Liver (tissue), 9 donors: ENCODE measurements around the gene ZFYVE9. TPM values are rescaled to one million over a fixed set of nuclear protein-coding genes. Genes with fewer than 3 reads are reported as not detected.

Experiments used
- DNase-seq: peaks from one replicate; pipeline ENCODE4 v3.0.0-alpha.2; 2017; ENCODE audit warnings: low spot score
- H3K27ac ChIP-seq, 2 donors: one replicate each; pipeline ENCODE4 v1.7.0; 2013; ENCODE audit warnings: inconsistent platforms in 2 of 2, low read length in 2 of 2, control low read depth in 1 of 2, low read depth in 1 of 2, mild to moderate bottlenecking in 1 of 2
- H3K27me3 ChIP-seq, 4 donors: one replicate each; pipeline versions ENCODE4 v1.6.1 to v1.7.0; 2013; ENCODE audit warnings: low read length in 3 of 4, inconsistent platforms in 1 of 4, mild to moderate bottlenecking in 1 of 4, moderate library complexity in 1 of 4; ENCODE audit not compliant: control insufficient read depth in 4 of 4, insufficient read depth in 4 of 4
- H3K36me3 ChIP-seq, 4 donors: one replicate each; pipeline versions ENCODE4 v1.6.1 to v1.7.0; 2013; ENCODE audit warnings: low read length in 3 of 4, mild to moderate bottlenecking in 3 of 4, low read depth in 1 of 4, moderate library complexity in 1 of 4; ENCODE audit not compliant: control insufficient read depth in 4 of 4, insufficient read depth in 3 of 4
- H3K4me1 ChIP-seq, 4 donors: one replicate each; pipeline versions ENCODE4 v1.6.1 to v1.7.0; 2013; ENCODE audit warnings: low read length in 3 of 4, mild to moderate bottlenecking in 3 of 4, moderate library complexity in 1 of 4; ENCODE audit not compliant: control insufficient read depth in 4 of 4, insufficient read depth in 4 of 4
- H3K4me3 ChIP-seq, 3 donors: one replicate each; pipeline versions ENCODE4 v1.6.1 to v1.7.0; 2013; ENCODE audit warnings: low read length in 3 of 3, control low read depth in 1 of 3, low read depth in 1 of 3, mild to moderate bottlenecking in 1 of 3
- H3K9ac ChIP-seq, 2 donors: one replicate each; pipeline ENCODE4 v1.7.0; 2013; ENCODE audit warnings: low read length in 2 of 2, mild to moderate bottlenecking in 2 of 2, moderate library complexity in 2 of 2, control low read depth in 1 of 2, low read depth in 1 of 2
- H3K9me3 ChIP-seq, 4 donors: one replicate each; pipeline versions ENCODE4 v1.6.1 to v1.7.0; 2013; ENCODE audit warnings: low read length in 3 of 4; ENCODE audit not compliant: control insufficient read depth in 4 of 4
- ATF3 ChIP-seq: IDR thresholded peaks from 2 replicates; pipeline ENCODE4 v1.6.1; 2016; ENCODE audit warnings: antibody characterized with exemption
- CTCF ChIP-seq: fragments of 150-350 bp; IDR thresholded peaks from 2 replicates; pipeline ENCODE4 v1.5.1; 2017; ENCODE audit warnings: improper control_type of control experiment, low read depth, low read length; ENCODE audit not compliant: missing input control
- FOXA1 ChIP-seq: IDR thresholded peaks from 2 replicates; pipeline ENCODE4 v1.6.1; 2016; ENCODE audit warnings: antibody characterized with exemption
- FOXA2 ChIP-seq: IDR thresholded peaks from 2 replicates; pipeline ENCODE4 v1.6.1; 2016; ENCODE audit warnings: antibody characterized with exemption
- GABPA ChIP-seq, 2 donors: IDR thresholded peaks in 1 of 2; conservative IDR thresholded peaks in 1 of 2; 2 replicates each; pipeline ENCODE4 v1.6.1; 2016; ENCODE audit warnings: antibody characterized with exemption in 2 of 2, mild to moderate bottlenecking in 1 of 2, moderate library complexity in 1 of 2
- HNF4A ChIP-seq, 2 donors: conservative IDR thresholded peaks; 2 replicates each; pipeline ENCODE4 v1.6.1; 2016; ENCODE audit warnings: antibody characterized with exemption in 2 of 2, mild to moderate bottlenecking in 2 of 2
- HNF4G ChIP-seq: IDR thresholded peaks from 2 replicates; pipeline ENCODE4 v1.6.1; 2016; ENCODE audit warnings: antibody characterized with exemption
- JUND ChIP-seq, 2 donors: IDR thresholded peaks; 2 replicates each; pipeline ENCODE4 v1.6.1; 2016; ENCODE audit warnings: antibody characterized with exemption in 2 of 2
- MAX ChIP-seq: IDR thresholded peaks from 2 replicates; pipeline ENCODE4 v1.6.1; 2016; ENCODE audit warnings: antibody characterized with exemption
- NR2F2 ChIP-seq: IDR thresholded peaks from 2 replicates; pipeline ENCODE4 v1.6.1; 2016; ENCODE audit warnings: antibody characterized with exemption
- RAD21 ChIP-seq, 2 donors: IDR thresholded peaks; 2 replicates each; pipeline ENCODE4 v1.6.1; 2016; ENCODE audit warnings: antibody characterized with exemption in 2 of 2, mild to moderate bottlenecking in 2 of 2
- RXRA ChIP-seq, 2 donors: IDR thresholded peaks; 2 replicates each; pipeline ENCODE4 v1.6.1; 2017 to 2018; ENCODE audit warnings: antibody characterized with exemption in 2 of 2, mild to moderate bottlenecking in 1 of 2
- SP1 ChIP-seq: IDR thresholded peaks from 2 replicates; pipeline ENCODE4 v1.6.1; 2018; ENCODE audit warnings: antibody characterized with exemption, mild to moderate bottlenecking
- TAF1 ChIP-seq: conservative IDR thresholded peaks from 2 replicates; pipeline ENCODE4 v1.6.1; 2016; ENCODE audit warnings: antibody characterized with exemption, mild to moderate bottlenecking
- YY1 ChIP-seq: IDR thresholded peaks from 2 replicates; pipeline ENCODE4 v1.6.1; 2016; ENCODE audit warnings: antibody characterized with exemption, mild to moderate bottlenecking
- ZBTB33 ChIP-seq: IDR thresholded peaks from 2 replicates; pipeline ENCODE4 v1.6.1; 2016; ENCODE audit warnings: antibody characterized with exemption
- WGBS: extraction: QIAGEN DNeasy Blood & Tissue Kit; methylation state at CpG from one replicate; pipeline ENCODE4 v1.1.7; 2013; 5-methylcytosine and 5-hydroxymethylcytosine counted together
- polyA plus RNA-seq, 2 donors: library from polyadenylated mRNA; stranded (reverse) in 1 of 2; unstranded in 1 of 2; fragments of 200-250 nt in 1 of 2; fragments of >200 nt in 1 of 2; fragmentation: Nextera tagmentation in 1 of 2; extraction: Ambion mirVana in 1 of 2; gene quantifications; one replicate each; pipeline versions ENCODE4 v1.2.1 to v1.2.3, GENCODE V29; 2013 to 2015
- total RNA-seq, 2 donors: library from RNA; depleted of rRNA; stranded (reverse); fragments of >200 nt; gene quantifications; one replicate each; pipeline ENCODE4 v1.2.3, GENCODE V29; 2014
- TF ChIP-seq, protein P1 (sequence below): IDR thresholded peaks from 2 replicates; pipeline ENCODE4 v1.6.1; 2016; ENCODE audit warnings: antibody characterized with exemption, mild to moderate bottlenecking
- donor health status: healthy.
- donor health status: healthy.
- donor health status: healthy.
- donor health status: healthy.
- donor health status: healthy.

ZFYVE9 gene
- total and polyA plus RNA-seq, 4 donors, result 3.8 to 20.9 (median 7.7) TPM

- Histone ChIP-seq H3K27me3 (no peaks in the 10 kb centered on the region), H3K36me3 (no peaks in the 10 kb centered on the region), H3K4me3 (no peak overlapping the region), H3K27ac (no peak overlapping the region), H3K9me3 (no peaks in the 10 kb centered on the region), H3K9ac (no peak overlapping the region), H3K4me1 (peaks cover 0 to 2% (median under 1%) of the 10 kb centered on the region in 4 donors)
- no peak for TF ChIP-seq HNF4G
- TF ChIP-seq ZBTB33, result no peak
- TF ChIP-seq JUND (IDR thresholded peaks at IDR 0.05), result no peak
- no peak for TF ChIP-seq FOXA2
- no peak for TF ChIP-seq TAF1
- no peak for TF ChIP-seq MAX
- no peak for TF ChIP-seq ATF3
- TF ChIP-seq, protein P1, sequence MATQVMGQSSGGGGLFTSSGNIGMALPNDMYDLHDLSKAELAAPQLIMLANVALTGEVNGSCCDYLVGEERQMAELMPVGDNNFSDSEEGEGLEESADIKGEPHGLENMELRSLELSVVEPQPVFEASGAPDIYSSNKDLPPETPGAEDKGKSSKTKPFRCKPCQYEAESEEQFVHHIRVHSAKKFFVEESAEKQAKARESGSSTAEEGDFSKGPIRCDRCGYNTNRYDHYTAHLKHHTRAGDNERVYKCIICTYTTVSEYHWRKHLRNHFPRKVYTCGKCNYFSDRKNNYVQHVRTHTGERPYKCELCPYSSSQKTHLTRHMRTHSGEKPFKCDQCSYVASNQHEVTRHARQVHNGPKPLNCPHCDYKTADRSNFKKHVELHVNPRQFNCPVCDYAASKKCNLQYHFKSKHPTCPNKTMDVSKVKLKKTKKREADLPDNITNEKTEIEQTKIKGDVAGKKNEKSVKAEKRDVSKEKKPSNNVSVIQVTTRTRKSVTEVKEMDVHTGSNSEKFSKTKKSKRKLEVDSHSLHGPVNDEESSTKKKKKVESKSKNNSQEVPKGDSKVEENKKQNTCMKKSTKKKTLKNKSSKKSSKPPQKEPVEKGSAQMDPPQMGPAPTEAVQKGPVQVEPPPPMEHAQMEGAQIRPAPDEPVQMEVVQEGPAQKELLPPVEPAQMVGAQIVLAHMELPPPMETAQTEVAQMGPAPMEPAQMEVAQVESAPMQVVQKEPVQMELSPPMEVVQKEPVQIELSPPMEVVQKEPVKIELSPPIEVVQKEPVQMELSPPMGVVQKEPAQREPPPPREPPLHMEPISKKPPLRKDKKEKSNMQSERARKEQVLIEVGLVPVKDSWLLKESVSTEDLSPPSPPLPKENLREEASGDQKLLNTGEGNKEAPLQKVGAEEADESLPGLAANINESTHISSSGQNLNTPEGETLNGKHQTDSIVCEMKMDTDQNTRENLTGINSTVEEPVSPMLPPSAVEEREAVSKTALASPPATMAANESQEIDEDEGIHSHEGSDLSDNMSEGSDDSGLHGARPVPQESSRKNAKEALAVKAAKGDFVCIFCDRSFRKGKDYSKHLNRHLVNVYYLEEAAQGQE, result no peak
- TF ChIP-seq RAD21 (IDR thresholded peaks at IDR 0.05), result no peak
- TF ChIP-seq SP1, result no peak
- no peak for TF ChIP-seq FOXA1
- 95% methylated on average over 2 of the region's 2 CpGs for WGBS
- no peak for DNase-seq
Observed at GRCh38 chr1:52162947-52163346, 21.1 kb downstream of the ZFYVE9 start.

- Histone ChIP-seq H3K9me3 (no peaks in the 10 kb centered on the region), H3K4me1 (peaks cover 0 to 2% (median under 1%) of the 10 kb centered on the region in 4 donors)
- no peak for TF ChIP-seq FOXA1
- no peak for TF ChIP-seq JUND (IDR thresholded peaks at IDR 0.05)
- TF ChIP-seq MAX, result no peak
- TF ChIP-seq RXRA (IDR thresholded peaks at IDR 0.05), result no peak
- TF ChIP-seq GABPA (IDR thresholded peaks at IDR 0.05 in 1 of 2, conservative IDR thresholded peaks at IDR 0.05 in 1 of 2), result no peak
- no peak for TF ChIP-seq HNF4G
- no peak for TF ChIP-seq ZBTB33
- TF ChIP-seq, protein P1, result no peak
- no peak for TF ChIP-seq RAD21 (IDR thresholded peaks at IDR 0.05)
- no peak for TF ChIP-seq HNF4A (conservative IDR thresholded peaks at IDR 0.05)
- no peak for TF ChIP-seq YY1
- TF ChIP-seq NR2F2, result no peak
- no peak for TF ChIP-seq CTCF
- TF ChIP-seq FOXA2, result no peak
Observed at GRCh38 chr1:52164604-52165003, 22.7 kb downstream of the ZFYVE9 start.

More at GRCh38 chr1:52164604-52165003, 22.7 kb downstream of the ZFYVE9 start:
- H3K4me3 ChIP-seq, result no peak overlapping the region
- no peak for DNase-seq
- no peak overlapping the region for H3K9ac ChIP-seq
- WGBS, result 97% methylated on average over 4 of the region's 4 CpGs
- no peaks in the 10 kb centered on the region for H3K27me3 ChIP-seq
- H3K36me3 ChIP-seq, result no peaks in the 10 kb centered on the region
- H3K27ac ChIP-seq, result no peak overlapping the region
